OCI-LY1 (cell line): Measurements from ENCODE around the gene TMEM131.
A peak's percentile ranks its signal among the peaks of the same experiment; 100 is the strongest.

Source experiments
- H2AFZ ChIP-seq: fragments of 200-600 bp; sonication (generic), shearing (Covaris generic); 2 replicates; pipeline ENCODE4 v1.6.0; 2014; ENCODE audit warnings: antibody characterized with exemption, mild to moderate bottlenecking, low read length
- H3F3A ChIP-seq: fragments of 200-600 bp; sonication (generic), shearing (Covaris generic); 2 replicates; pipeline ENCODE4 v1.6.0; 2014; ENCODE audit warnings: mild to moderate bottlenecking, antibody characterized with exemption, low read length, moderate library complexity; ENCODE audit not compliant: insufficient read depth
- H3K27ac ChIP-seq: fragments of 200-600 bp; sonication (generic); 2 replicates; pipeline ENCODE4 v1.5.1; 2014; ENCODE audit warnings: low read length, mixed run types, mild to moderate bottlenecking, low read depth; ENCODE audit not compliant: poor library complexity, severe bottlenecking
- H3K27me3 ChIP-seq: fragments of 200-600 bp; sonication (generic); 2 replicates; pipeline ENCODE4 v1.6.0; 2014; ENCODE audit warnings: antibody characterized with exemption, mild to moderate bottlenecking, low read length, moderate library complexity; ENCODE audit not compliant: insufficient read depth
- H3K36me3 ChIP-seq: fragments of 200-600 bp; sonication (generic); 2 replicates; pipeline ENCODE4 v1.6.1; 2014; ENCODE audit warnings: mild to moderate bottlenecking, antibody characterized with exemption, low read length, moderate library complexity, mixed read lengths; ENCODE audit not compliant: insufficient read depth
- H3K4me1 ChIP-seq: fragments of 200-600 bp; sonication (generic); 2 replicates; pipeline ENCODE4 v1.5.1; 2014; ENCODE audit warnings: mild to moderate bottlenecking, low read length, moderate library complexity; ENCODE audit not compliant: insufficient read depth, severe bottlenecking
- H3K4me2 ChIP-seq: fragments of 200-600 bp; sonication (generic), shearing (Covaris generic); 2 replicates; pipeline ENCODE4 v1.6.1; 2014; ENCODE audit warnings: low read length
- H3K4me3 ChIP-seq: fragments of 200-600 bp; sonication (generic); 2 replicates; pipeline ENCODE4 v1.5.1; 2014; ENCODE audit warnings: low read length, low read depth, mild to moderate bottlenecking, mixed read lengths; ENCODE audit not compliant: poor library complexity, severe bottlenecking
- H3K79me2 ChIP-seq: fragments of 200-600 bp; shearing (Covaris generic); 2 replicates; pipeline ENCODE4 v1.6.1; 2016; ENCODE audit warnings: mixed run types, low read length, mixed read lengths; ENCODE audit not compliant: insufficient read depth
- H3K9ac ChIP-seq: fragments of 200-600 bp; sonication (generic), shearing (Covaris generic); 2 replicates; pipeline ENCODE4 v1.6.1; 2014; ENCODE audit warnings: mild to moderate bottlenecking, low read length, mixed read lengths
- H3K9me2 ChIP-seq: fragments of 200-600 bp; sonication (generic), shearing (Covaris generic); 2 replicates; pipeline ENCODE4 v1.6.1; 2014; ENCODE audit warnings: low read depth, mild to moderate bottlenecking, low read length, mixed read lengths
- H3K9me3 ChIP-seq: fragments of 200-600 bp; shearing (Covaris generic); 2 replicates; pipeline ENCODE4 v1.6.1; 2014; ENCODE audit warnings: low read length, mixed read lengths
- H4K20me1 ChIP-seq: fragments of 200-600 bp; sonication (generic), shearing (Covaris generic); 2 replicates; pipeline ENCODE4 v1.6.0; 2016; ENCODE audit warnings: mild to moderate bottlenecking, low read length; ENCODE audit not compliant: insufficient read depth
- CTCF ChIP-seq: fragments of 200-600 bp; sonication (generic), shearing (Covaris generic); IDR thresholded peaks from 2 replicates; pipeline ENCODE4 v1.5.1; 2017; ENCODE audit warnings: mild to moderate bottlenecking, antibody characterized with exemption, low read length, moderate library complexity, mixed read lengths
- EZH2 ChIP-seq: fragments of 200-600 bp; sonication (generic), shearing (Covaris generic); IDR thresholded peaks from 2 replicates; pipeline ENCODE4 v1.8.0; 2017; ENCODE audit warnings: borderline replicate concordance, mixed run types, mild to moderate bottlenecking, antibody characterized with exemption, low read length, moderate library complexity, mixed read lengths

The TMEM131 gene

GRCh38 chr2:97995026-97995733 is 568 bp downstream of the TMEM131 start:
- H3F3A ChIP-seq, result no peaks in the 10 kb centered on the region
- H3K4me3 ChIP-seq, result peak overlapping the region; percentile 82
- no peaks in the 10 kb centered on the region for H3K9me3 ChIP-seq
- no peak for TF ChIP-seq CTCF
- TF ChIP-seq EZH2, result no peak
- no peaks in the 10 kb centered on the region for H3K36me3 ChIP-seq
- H3K79me2 ChIP-seq, result peaks cover 44% of the 10 kb centered on the region
- H3K4me2 ChIP-seq, result peak overlapping the region; percentile 64
- no peaks in the 10 kb centered on the region for H4K20me1 ChIP-seq
- no peaks in the 10 kb centered on the region for H3K9me2 ChIP-seq
- H3K27ac ChIP-seq, result peak overlapping the region; percentile 58
- no peak overlapping the region for H2AFZ ChIP-seq
- H3K27me3 ChIP-seq, result no peaks in the 10 kb centered on the region
- H3K4me1 ChIP-seq, result peaks cover 55% of the 10 kb centered on the region
- peak overlapping the region; percentile 53 for H3K9ac ChIP-seq

- Histone ChIP-seq H3K4me1 (peaks cover 55% of the 10 kb centered on the region), H2AFZ (no peak overlapping the region)
These were observed 1.3 kb downstream of the TMEM131 start for GRCh38 chr2:97994476-97994875.

GRCh38 chr2:97993926-97994325 is 1.8 kb downstream of the TMEM131 start:
- peak overlapping the region; percentile 64 for H3K4me2 ChIP-seq
- H3K4me3 ChIP-seq, result peak overlapping the region; percentile 82
- no peaks in the 10 kb centered on the region for H3K27me3 ChIP-seq
- H3K9ac ChIP-seq, result peak overlapping the region; percentile 53
- peak overlapping the region; percentile 58 for H3K27ac ChIP-seq
- H3K36me3 ChIP-seq, result no peaks in the 10 kb centered on the region
- H3K79me2 ChIP-seq, result peaks cover 57% of the 10 kb centered on the region
- no peaks in the 10 kb centered on the region for H3K9me2 ChIP-seq
- H3K9me3 ChIP-seq, result no peaks in the 10 kb centered on the region
- no peak overlapping the region for H2AFZ ChIP-seq
- peaks cover 55% of the 10 kb centered on the region for H3K4me1 ChIP-seq
- TF ChIP-seq EZH2 (no peak), CTCF (no peak)
- no peaks in the 10 kb centered on the region for H3F3A ChIP-seq
- no peaks in the 10 kb centered on the region for H4K20me1 ChIP-seq

More at GRCh38 chr2:97994476-97994875, 1.3 kb downstream of the TMEM131 start:
- Histone ChIP-seq H3K79me2 (peaks cover 52% of the 10 kb centered on the region), H3K4me2 (peak overlapping the region; percentile 64), H3K36me3 (no peaks in the 10 kb centered on the region), H3F3A (no peaks in the 10 kb centered on the region), H4K20me1 (no peaks in the 10 kb centered on the region), H3K9ac (peak overlapping the region; percentile 53), H3K9me3 (no peaks in the 10 kb centered on the region), H3K9me2 (no peaks in the 10 kb centered on the region), H3K27ac (peak overlapping the region; percentile 58), H3K27me3 (no peaks in the 10 kb centered on the region), H3K4me3 (peak overlapping the region; percentile 82)
- TF ChIP-seq EZH2, result no peak
- TF ChIP-seq CTCF, result no peak
